Measurements from ENCODE around the gene PPP2R2B.

- TF ChIP-seq CTCF (IDR thresholded peaks at IDR 0.05) (no peak), EP300 (IDR thresholded peaks at IDR 0.05) (no peak)
Observed at GRCh38 chr5:146745931-146746577, 132.5 kb downstream of the PPP2R2B start.
